Gastroesophageal sphincter (tissue), 4 donors: ENCODE results near the gene RPS10. TPM values are rescaled to one million over a fixed set of nuclear protein-coding genes. Genes with fewer than 3 reads are reported as not detected.

ENCODE experiments used
- ATAC-seq: fragments of 150-250 bp; one replicate; pipeline ENCODE4 v1.9.1; 2016; ENCODE audit warnings: mild to moderate bottlenecking, moderate library complexity
- H3K27ac ChIP-seq, 4 donors: fragments of 200-600 bp; sonication (generic) in 3 of 4; 1 replicate in 3 of 4; 2 replicates in 1 of 4; pipeline ENCODE4 v1.5.1; 2016 to 2019
- H3K27me3 ChIP-seq: fragments of 200-600 bp; sonication (generic); one replicate; pipeline ENCODE4 v1.5.1; 2019
- H3K36me3 ChIP-seq, 2 donors: fragments of 200-600 bp; sonication (generic); one replicate each; pipeline ENCODE4 v1.5.1; 2019; ENCODE audit warnings: control low read depth in 1 of 2
- H3K4me1 ChIP-seq, 3 donors: fragments of 200-600 bp; sonication (generic); 1 replicate in 2 of 3; 2 replicates in 1 of 3; pipeline ENCODE4 v1.5.1; 2016 to 2019; ENCODE audit warnings: control low read depth in 2 of 3
- H3K4me3 ChIP-seq, 2 donors: fragments of 200-600 bp; sonication (generic); one replicate each; pipeline ENCODE4 v1.5.1; 2019; ENCODE audit warnings: mild to moderate bottlenecking in 1 of 2, moderate library complexity in 1 of 2
- H3K9me3 ChIP-seq, 3 donors: fragments of 200-600 bp; sonication (generic); one replicate each; pipeline ENCODE4 v1.5.1; 2017 to 2019; ENCODE audit warnings: control low read depth in 2 of 3
- CTCF ChIP-seq, 4 experiments: fragments of 200-600 bp in 2 of 4; fragments of 450-650 bp in 2 of 4; sonication (generic) in 1 of 4; IDR thresholded peaks; one replicate each; pipeline ENCODE4 v1.5.1; 2017 to 2019; ENCODE audit warnings: antibody characterized with exemption in 4 of 4, mild to moderate bottlenecking in 2 of 4, moderate library complexity in 2 of 4
- POLR2A ChIP-seq, 2 donors: fragments of 450-650 bp; IDR thresholded peaks; one replicate each; pipeline ENCODE4 v1.6.1; 2017; ENCODE audit warnings: antibody characterized with exemption in 2 of 2, mild to moderate bottlenecking in 2 of 2, moderate library complexity in 1 of 2
- POLR2AphosphoS5 ChIP-seq: sonication (generic); formaldehyde crosslinking; IDR thresholded peaks from one replicate; pipeline ENCODE4 v1.6.1; 2017; ENCODE audit warnings: antibody characterized with exemption
- WGBS, 2 donors: methylation state at CpG; one replicate each; pipeline ENCODE4 v1.1.5; 2018; ENCODE audit warnings: low coverage in 1 of 2; 5-methylcytosine and 5-hydroxymethylcytosine counted together
- total RNA-seq, 4 donors: library from RNA; depleted of rRNA; stranded (reverse); fragments of >200 nt; gene quantifications; one replicate each; pipeline ENCODE4 v1.1.0, GENCODE V29; 2016

Gene RPS10
- total RNA-seq, 4 donors from 2014 or later: 1,014 to 3,120 (median 2,269) TPM

- Histone ChIP-seq H3K27ac (peak overlapping the region in 1 of 4 donors; percentile 17), H3K27me3 (no peaks in the 10 kb centered on the region), H3K4me1 (peaks cover 0 to 40% (median 0%) of the 10 kb centered on the region in 3 donors), H3K36me3 (no peaks in the 10 kb centered on the region), H3K4me3 (no peak overlapping the region), H3K9me3 (no peaks in the 10 kb centered on the region)
- ATAC-seq: no peak
- 71 to 78% methylated on average over 4 to 5 of the region's 5 CpGs for WGBS, 2 donors
- TF ChIP-seq POLR2A (IDR thresholded peaks at IDR 0.05) (no peak), POLR2AphosphoS5 (no peak)
These were observed 55.5 kb downstream of the RPS10 start for GRCh38 chr6:34370361-34370760.

- Histone ChIP-seq H3K4me1 (peaks cover 0 to 36% (median 0%) of the 10 kb centered on the region in 3 donors), H3K4me3 (no peak overlapping the region), H3K9me3 (no peaks in the 10 kb centered on the region), H3K36me3 (no peaks in the 10 kb centered on the region), H3K27me3 (no peaks in the 10 kb centered on the region), H3K27ac (no peak overlapping the region)
- no peak for ATAC-seq
- TF ChIP-seq CTCF (IDR thresholded peaks at IDR 0.05): no peak
- WGBS, 2 donors: 76 to 84% methylated on average over 3 to 4 of the region's 4 CpGs
These were observed 56.5 kb downstream of the RPS10 start for GRCh38 chr6:34369385-34369784.

Other genes starting within 250 kb of the RPS10 start
- 10 to 100 TPM in 3 of 4 donors, 1 to 10 TPM in 1; 8.1 to 24.5 (median 18.1) TPM for gene HMGA1, start 189.2 kb downstream of the RPS10 start, total RNA-seq
- gene SMIM29, start 177.1 kb downstream of the RPS10 start, total RNA-seq: 10 to 100 TPM in 3 of 4 donors, 1 to 10 TPM in 1; 9.7 to 34.7 (median 22.6) TPM
- gene NUDT3, start 33.4 kb downstream of the RPS10 start, total RNA-seq: 10 to 100 TPM; 32.2 to 66.3 (median 46.9) TPM
- gene PACSIN1, start 40.0 kb upstream of the RPS10 start, total RNA-seq: 1 to 10 TPM in 2 of 4 donors, not detected in 2; 1.2 TPM
- 1 to 10 TPM in 1 of 4 donors, not detected in 3; 4.4 TPM for gene SPDEF, start 130.3 kb upstream of the RPS10 start, total RNA-seq